Chondrocyte (in vitro differentiated cells): ENCODE results near the gene COQ8A. TPM values are rescaled to one million over a fixed set of nuclear protein-coding genes. Genes with fewer than 3 reads are reported as not detected.
A peak's percentile ranks its signal among the peaks of the same experiment; 100 is the strongest.

Experiments
- DNase-seq: peaks from one replicate; pipeline ENCODE4 v3.0.0; 2021; ENCODE audit warnings: mixed read lengths, low spot score
- H3K27ac Mint-ChIP-seq: one replicate; pipeline ENCODE4 v1.8.0; 2021; ENCODE audit warnings: mild to moderate bottlenecking, moderate library complexity, mixed read lengths; ENCODE audit not compliant: unreplicated experiment
- H3K27me3 Mint-ChIP-seq: 2 replicates; pipeline ENCODE4 v1.8.0; 2021; ENCODE audit warnings: low read depth, mixed read lengths
- H3K36me3 Mint-ChIP-seq: 2 replicates; pipeline ENCODE4 v1.8.0; 2021; ENCODE audit warnings: low read depth, mixed read lengths
- H3K4me1 Mint-ChIP-seq: 2 replicates; pipeline ENCODE4 v1.8.0; 2021; ENCODE audit warnings: low read depth, mild to moderate bottlenecking, mixed read lengths
- H3K4me3 Mint-ChIP-seq: one replicate; pipeline ENCODE4 v1.8.0; 2021; ENCODE audit warnings: mild to moderate bottlenecking, moderate library complexity, mixed read lengths; ENCODE audit not compliant: unreplicated experiment
- H3K9me3 Mint-ChIP-seq: 2 replicates; pipeline ENCODE4 v1.8.0; 2021; ENCODE audit warnings: low read depth, mixed read lengths
- CTCF ChIP-seq: fragments of 200-600 bp; sonication (generic); IDR thresholded peaks from 2 replicates; pipeline ENCODE4 v1.5.0; 2021; ENCODE audit warnings: antibody characterized with exemption, mild to moderate bottlenecking, moderate library complexity
- total RNA-seq: library from RNA; stranded (reverse); gene quantifications from 3 replicates; pipeline ENCODE4 v1.2.1, GENCODE V29; 2021

Gene COQ8A
- total RNA-seq, 1 donor from 2014 or later = 7.4 TPM

GRCh38 chr1:226950871-226951270, 10.8 kb downstream of the COQ8A start:
- Mint-ChIP-seq H3K36me3 (peaks cover 2% of the 10 kb centered on the region), H3K27me3 (no peaks in the 10 kb centered on the region), H3K4me1 (peaks cover 18% of the 10 kb centered on the region), H3K4me3 (no peak overlapping the region), H3K27ac (no peak overlapping the region), H3K9me3 (peaks cover 5% of the 10 kb centered on the region)
- DNase-seq = no peak
- no peak for TF ChIP-seq CTCF

- no peak overlapping the region for H3K4me3 Mint-ChIP-seq
- no peak for TF ChIP-seq CTCF
- peaks cover 2% of the 10 kb centered on the region for H3K36me3 Mint-ChIP-seq
- peaks cover 18% of the 10 kb centered on the region for H3K4me1 Mint-ChIP-seq
- H3K9me3 Mint-ChIP-seq = peaks cover 5% of the 10 kb centered on the region
- DNase-seq = no peak
- H3K27ac Mint-ChIP-seq = no peak overlapping the region
- no peaks in the 10 kb centered on the region for H3K27me3 Mint-ChIP-seq
Measured at GRCh38 chr1:226951286-226952117, 11.4 kb downstream of the COQ8A start.

- peaks cover 2% of the 10 kb centered on the region for H3K36me3 Mint-ChIP-seq
- no peak overlapping the region for H3K27ac Mint-ChIP-seq
- H3K9me3 Mint-ChIP-seq = peaks cover 5% of the 10 kb centered on the region
- no peak overlapping the region for H3K4me3 Mint-ChIP-seq
- no peak for TF ChIP-seq CTCF
- H3K27me3 Mint-ChIP-seq = no peaks in the 10 kb centered on the region
- H3K4me1 Mint-ChIP-seq = peaks cover 18% of the 10 kb centered on the region
- no peak for DNase-seq
Measured at GRCh38 chr1:226952118-226952441, 12.0 kb downstream of the COQ8A start.

- no peaks in the 10 kb centered on the region for H3K27me3 Mint-ChIP-seq
- no peak for DNase-seq
- H3K4me3 Mint-ChIP-seq = no peak overlapping the region
- H3K9me3 Mint-ChIP-seq = peaks cover under 1% of the 10 kb centered on the region
- H3K36me3 Mint-ChIP-seq = peaks cover 2% of the 10 kb centered on the region
- no peak for TF ChIP-seq CTCF
- peaks cover 18% of the 10 kb centered on the region for H3K4me1 Mint-ChIP-seq
- H3K27ac Mint-ChIP-seq = peak overlapping the region; percentile 75
Measured at GRCh38 chr1:226953175-226953800, 13.2 kb downstream of the COQ8A start.

- TF ChIP-seq CTCF = no peak
- peaks cover 18% of the 10 kb centered on the region for H3K4me1 Mint-ChIP-seq
- H3K9me3 Mint-ChIP-seq = no peaks in the 10 kb centered on the region
- no peak overlapping the region for H3K27ac Mint-ChIP-seq
- no peaks in the 10 kb centered on the region for H3K27me3 Mint-ChIP-seq
- no peak overlapping the region for H3K4me3 Mint-ChIP-seq
- DNase-seq = no peak
- peaks cover 2% of the 10 kb centered on the region for H3K36me3 Mint-ChIP-seq
Measured at GRCh38 chr1:226954337-226954736, 14.2 kb downstream of the COQ8A start.
